Activated T-helper 9 cell treated with anti-CD3 and anti-CD28 coated beads, Interleukin-2, amount 50 U/mL, for 16 hours (primary cell): ENCODE measurements around the gene PARD6B.
"Not testable (repeated sequence)": the region's sequence is repeated elsewhere in the genome, so short reads cannot be mapped to it uniquely, and the experiment has no call there.

Experiments
- DNase-seq: peaks from one replicate; pipeline ENCODE4 v3.0.0-alpha.2; 2020; ENCODE audit warnings: low read depth

Gene PARD6B

GRCh38 chr20:50799890-50800550, 68.6 kb downstream of the PARD6B start:
- no peak for DNase-seq

DNA sequence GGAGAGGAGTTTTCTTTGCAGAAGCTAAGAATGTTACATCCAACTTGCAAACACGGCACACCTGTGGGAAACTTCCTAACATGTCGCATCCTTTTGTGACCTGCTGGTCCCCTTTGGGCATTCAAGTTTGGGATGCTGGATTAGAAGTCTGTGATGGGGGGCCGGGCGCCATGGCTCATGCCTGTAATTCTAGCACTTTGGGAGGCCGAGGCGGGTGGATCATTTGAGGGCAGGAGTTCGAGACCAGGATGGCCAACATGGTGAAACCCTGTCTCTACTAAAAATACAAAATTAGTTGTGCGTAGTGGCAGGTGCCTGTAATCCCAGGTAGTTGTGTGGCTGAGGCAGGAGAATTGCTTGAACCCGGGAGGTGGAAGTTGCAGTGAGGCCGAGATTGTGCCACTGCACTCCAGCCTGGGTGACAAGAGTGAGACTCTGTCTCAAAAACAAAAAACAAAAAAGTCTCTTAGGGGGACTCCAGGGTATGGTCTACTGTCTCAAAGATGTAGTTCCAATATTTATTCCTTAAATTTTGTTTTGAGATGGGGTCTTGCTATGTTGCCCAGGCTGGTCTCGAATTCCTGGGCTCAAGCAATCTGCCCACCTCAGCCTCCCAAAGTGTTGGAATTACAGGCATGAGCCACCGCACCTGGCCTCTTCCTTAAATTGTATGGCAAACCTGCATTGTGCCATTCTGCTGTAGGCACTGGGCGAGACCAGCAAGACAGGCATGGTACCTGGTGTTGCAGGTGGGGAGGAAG, 69.8 kb downstream of the PARD6B start:
- not testable (repeated sequence) for DNase-seq

DNA sequence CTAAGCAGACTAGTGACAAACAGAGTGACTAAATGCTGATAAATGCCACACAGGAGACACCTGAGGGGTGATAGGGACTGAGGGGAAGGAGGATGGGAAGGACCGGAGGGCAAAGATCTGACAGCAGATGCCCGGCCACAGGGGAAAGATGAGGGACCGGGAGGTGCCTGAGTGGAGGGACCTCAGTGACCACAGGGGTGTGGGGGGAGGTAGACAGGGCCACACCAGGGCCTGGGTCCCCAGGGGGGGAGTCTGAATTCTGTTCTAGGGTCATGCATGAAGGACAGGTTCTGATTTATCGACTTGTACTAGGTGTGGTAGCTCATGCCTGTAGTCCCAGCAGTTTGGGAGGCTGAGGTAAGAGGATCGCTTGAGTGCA, 70.4 kb downstream of the PARD6B start:
- DNase-seq: no peak

- DNase-seq: no peak
Measured at GRCh38 chr20:50802289-50802688, 70.9 kb downstream of the PARD6B start.

DNA sequence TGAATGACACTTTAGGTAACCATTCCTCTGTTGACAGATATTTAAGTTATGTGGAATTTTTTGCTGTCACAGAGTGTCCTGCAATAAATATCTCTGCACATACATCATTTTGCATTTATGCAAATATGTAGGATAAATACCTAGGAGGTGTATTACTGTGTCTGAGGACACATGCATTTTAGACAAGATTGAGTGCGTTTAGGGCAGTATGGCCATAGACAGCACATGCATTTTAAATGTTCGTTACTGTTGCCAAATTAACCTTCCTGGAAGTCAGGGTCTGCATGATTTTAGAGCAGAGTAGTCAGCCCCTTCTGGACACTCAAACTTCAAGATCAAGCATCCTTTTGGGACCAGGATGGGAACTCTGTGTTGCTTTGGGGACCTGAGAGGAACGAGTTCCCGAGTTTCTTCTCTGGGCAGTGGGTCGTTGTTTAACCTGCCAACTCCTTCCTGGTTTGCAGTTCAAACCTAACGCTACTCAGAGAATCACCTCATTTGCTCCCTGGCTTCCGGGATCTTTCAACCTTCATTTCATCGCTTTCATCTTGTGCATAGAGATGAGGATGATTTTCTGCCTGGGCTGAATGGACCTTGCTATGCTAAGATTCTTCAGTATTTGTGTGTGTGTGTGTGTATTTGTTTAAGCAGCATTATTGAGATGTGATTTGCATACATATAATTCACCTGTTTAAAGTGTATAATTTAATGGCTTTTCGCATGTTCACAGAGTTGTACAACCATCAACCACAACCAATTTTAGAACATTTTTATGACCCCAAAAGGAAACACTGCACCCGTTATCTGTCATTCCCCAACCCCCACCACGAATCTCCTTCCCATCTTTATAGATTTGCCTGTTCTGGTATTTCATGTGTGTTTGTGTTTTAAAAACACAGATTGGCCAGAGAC, 73.3 kb downstream of the PARD6B start:
- no peak for DNase-seq

GRCh38 chr20:50805349-50805684, 73.9 kb downstream of the PARD6B start:
- DNase-seq: no peak

- DNase-seq: no peak
Measured at GRCh38 chr20:50806126-50806768, 74.9 kb downstream of the PARD6B start.
